ENCODE measurements around the gene KLHL7.

KLHL7 gene

GRCh38 chr7:23133797-23134196, 28.2 kb downstream of the KLHL7 start:
- no peak for DNase-seq (ENCODE audit: low read depth)
- no peak overlapping the region for H3K4me3 ChIP-seq (ENCODE audit: control insufficient read depth, low read depth, low read length)
- TF ChIP-seq CTCF (IDR thresholded peaks at IDR 0.05; ENCODE audit: control insufficient read depth, insufficient read depth, low read depth, low read length, missing control alignments): no peak

- no peak for DNase-seq (ENCODE audit: low read depth)
- TF ChIP-seq CTCF (IDR thresholded peaks at IDR 0.05; ENCODE audit: control insufficient read depth, insufficient read depth, low read depth, low read length, missing control alignments): no peak
- H3K4me3 ChIP-seq (ENCODE audit: control insufficient read depth, low read depth, low read length): no peak overlapping the region
Measured at GRCh38 chr7:23135755-23136154, 30.2 kb downstream of the KLHL7 start.

GRCh38 chr7:23136216-23136615, 30.6 kb downstream of the KLHL7 start:
- no peak for DNase-seq (ENCODE audit: low read depth)
- H3K4me3 ChIP-seq (ENCODE audit: control insufficient read depth, low read depth, low read length): no peak overlapping the region
- TF ChIP-seq CTCF (IDR thresholded peaks at IDR 0.05; ENCODE audit: control insufficient read depth, insufficient read depth, low read depth, low read length, missing control alignments): no peak

GRCh38 chr7:23157679-23158078, 52.1 kb downstream of the KLHL7 start:
- DNase-seq (ENCODE audit: low read depth): no peak
- no peak overlapping the region for H3K4me3 ChIP-seq (ENCODE audit: control insufficient read depth, low read depth, low read length)
- TF ChIP-seq CTCF (IDR thresholded peaks at IDR 0.05; ENCODE audit: control insufficient read depth, insufficient read depth, low read depth, low read length, missing control alignments): no peak

GRCh38 chr7:23158546-23158945, 53.0 kb downstream of the KLHL7 start:
- no peak for DNase-seq (ENCODE audit: low read depth)
- H3K4me3 ChIP-seq (ENCODE audit: control insufficient read depth, low read depth, low read length): no peak overlapping the region
- TF ChIP-seq CTCF (IDR thresholded peaks at IDR 0.05; ENCODE audit: control insufficient read depth, insufficient read depth, low read depth, low read length, missing control alignments): no peak

GRCh38 chr7:23161482-23161881, 55.9 kb downstream of the KLHL7 start:
- DNase-seq (ENCODE audit: low read depth): no peak
- no peak for TF ChIP-seq CTCF (IDR thresholded peaks at IDR 0.05; ENCODE audit: control insufficient read depth, insufficient read depth, low read depth, low read length, missing control alignments)
- H3K4me3 ChIP-seq (ENCODE audit: control insufficient read depth, low read depth, low read length): no peak overlapping the region

- no peak for TF ChIP-seq CTCF (IDR thresholded peaks at IDR 0.05; ENCODE audit: control insufficient read depth, insufficient read depth, low read depth, low read length, missing control alignments)
- no peak overlapping the region for H3K4me3 ChIP-seq (ENCODE audit: control insufficient read depth, low read depth, low read length)
- DNase-seq (ENCODE audit: low read depth): no peak
Measured at GRCh38 chr7:23164846-23165245, 59.3 kb downstream of the KLHL7 start.
